Measurements from ENCODE around the gene LRRC66.

Gene LRRC66

DNA sequence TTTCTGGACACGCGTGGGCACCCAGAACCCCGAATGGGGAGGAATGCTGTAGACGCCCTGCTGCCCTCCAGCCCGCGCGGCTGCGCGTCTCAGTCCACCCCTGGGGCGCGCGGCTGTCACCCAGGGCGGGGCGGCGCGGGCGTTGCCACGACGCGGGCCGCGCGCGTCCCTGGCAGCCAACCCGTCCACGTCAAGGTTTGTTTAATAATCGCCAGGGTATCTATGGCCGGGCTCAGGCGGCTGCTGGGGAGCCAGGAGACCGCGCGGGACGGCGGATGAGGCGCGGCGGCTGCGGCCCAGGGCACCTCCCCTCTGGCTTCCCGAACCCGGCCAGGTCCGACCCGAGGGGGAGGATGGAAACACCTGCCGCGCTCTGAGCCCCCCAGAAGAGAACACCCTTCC, 31.1 kb upstream of the LRRC66 start, which contains the start of gene SPATA18:
Gene SPATA18 (plus strand): TSS at position 92 of the 402 bp plus-strand sequence. CDS start 401 bp downstream, outside the sequence.
- TF ChIP-seq SIN3A (IDR thresholded peaks at IDR 0.05; ENCODE audit: borderline replicate concordance, insufficient read depth, low read length) (no peak), TAF1 (IDR thresholded peaks at IDR 0.05; ENCODE audit: borderline replicate concordance, insufficient read depth, low read length) (no peak), FOXP2 (optimal IDR thresholded peaks at IDR 0.05; ENCODE audit: borderline replicate concordance, extremely low read depth, extremely low read length, insufficient read depth) (no peak), REST (IDR thresholded peaks at IDR 0.05; ENCODE audit: insufficient read depth in 1 of 2, low read depth in 2 of 2, low read length in 2 of 2) (no peak), POLR2AphosphoS5 (IDR thresholded peaks at IDR 0.05; ENCODE audit: low read depth, low read length) (no peak)

DNA sequence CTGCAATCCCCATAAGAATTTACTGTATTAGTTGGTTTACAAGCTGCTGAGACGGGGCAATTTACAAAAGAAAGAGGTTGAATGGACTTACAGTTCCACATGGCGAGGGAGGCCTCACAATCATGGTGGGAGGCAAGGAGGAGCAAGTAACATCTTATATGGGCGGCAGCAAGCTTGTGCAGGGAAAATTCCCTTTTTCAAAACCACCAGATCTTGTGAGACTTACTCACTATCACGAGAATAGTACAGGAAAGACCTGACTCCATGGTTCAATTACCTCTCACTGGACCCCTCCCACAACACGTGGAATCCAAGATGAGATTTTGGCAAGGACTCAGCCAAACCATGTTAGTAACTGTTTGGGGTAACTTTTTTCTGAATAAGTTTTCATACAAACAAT, 29.1 kb upstream of the LRRC66 start:
- TF ChIP-seq POLR2AphosphoS5 (IDR thresholded peaks at IDR 0.05; ENCODE audit: low read depth, low read length): no peak
- no peak for TF ChIP-seq TAF1 (IDR thresholded peaks at IDR 0.05; ENCODE audit: borderline replicate concordance, insufficient read depth, low read length)
- TF ChIP-seq SIN3A (IDR thresholded peaks at IDR 0.05; ENCODE audit: borderline replicate concordance, insufficient read depth, low read length): no peak
- no peak for TF ChIP-seq REST (IDR thresholded peaks at IDR 0.05; ENCODE audit: insufficient read depth in 1 of 2, low read depth in 2 of 2, low read length in 2 of 2)
- TF ChIP-seq FOXP2 (optimal IDR thresholded peaks at IDR 0.05; ENCODE audit: borderline replicate concordance, extremely low read depth, extremely low read length, insufficient read depth): no peak

- TF ChIP-seq FOXP2 (optimal IDR thresholded peaks at IDR 0.05; ENCODE audit: borderline replicate concordance, extremely low read depth, extremely low read length, insufficient read depth) (no peak), TAF1 (IDR thresholded peaks at IDR 0.05; ENCODE audit: borderline replicate concordance, insufficient read depth, low read length) (no peak)
Measured at GRCh38 chr4:52045028-52045427, 24.9 kb upstream of the LRRC66 start.

GRCh38 chr4:52038103-52038912, 18.1 kb upstream of the LRRC66 start, which contains the start of gene SGCB:
SGCB (minus strand) TSS chr4:52038299; CDS start chr4:52038259, 40 bp downstream.
- TF ChIP-seq TAF1 (IDR thresholded peaks at IDR 0.05; ENCODE audit: borderline replicate concordance, insufficient read depth, low read length) (peak; percentile 59; the same call in 1 of the 2 replicates), SIN3A (IDR thresholded peaks at IDR 0.05; ENCODE audit: borderline replicate concordance, insufficient read depth, low read length) (no peak), FOXP2 (optimal IDR thresholded peaks at IDR 0.05; ENCODE audit: borderline replicate concordance, extremely low read depth, extremely low read length, insufficient read depth) (no peak)

DNA sequence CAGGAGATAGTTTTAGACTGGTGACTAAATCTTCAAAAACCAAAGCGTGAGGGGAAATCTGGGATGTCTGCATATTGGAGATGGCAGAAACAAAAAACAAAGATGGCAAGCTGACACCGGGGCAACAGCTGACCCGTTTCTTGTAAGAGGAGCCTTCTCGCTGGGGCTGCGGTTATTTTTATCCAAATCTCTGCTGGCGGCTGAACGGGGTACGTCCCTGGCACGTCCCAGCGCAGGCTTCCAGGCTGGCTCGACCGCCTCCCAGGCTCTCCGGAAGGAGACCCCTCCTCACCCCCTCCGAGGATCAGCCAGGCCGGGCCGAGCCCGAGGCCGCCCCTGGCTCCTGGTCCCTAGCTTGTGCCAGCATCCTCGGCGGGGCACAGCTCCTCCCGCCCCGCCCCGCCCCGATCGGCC, 17.5 kb upstream of the LRRC66 start:
- TF ChIP-seq FOXP2 (optimal IDR thresholded peaks at IDR 0.05; ENCODE audit: borderline replicate concordance, extremely low read depth, extremely low read length, insufficient read depth): no peak
- TF ChIP-seq REST (IDR thresholded peaks at IDR 0.05; ENCODE audit: insufficient read depth in 1 of 2, low read depth in 2 of 2, low read length in 2 of 2): no peak
- no peak for TF ChIP-seq SIN3A (IDR thresholded peaks at IDR 0.05; ENCODE audit: borderline replicate concordance, insufficient read depth, low read length)
- no peak for TF ChIP-seq TAF1 (IDR thresholded peaks at IDR 0.05; ENCODE audit: borderline replicate concordance, insufficient read depth, low read length)
- TF ChIP-seq POLR2AphosphoS5 (IDR thresholded peaks at IDR 0.05; ENCODE audit: low read depth, low read length): no peak

Measured in PFSK-1 (cell line).